ENCODE results near the gene PLA2G4B.

Gene PLA2G4B

DNA sequence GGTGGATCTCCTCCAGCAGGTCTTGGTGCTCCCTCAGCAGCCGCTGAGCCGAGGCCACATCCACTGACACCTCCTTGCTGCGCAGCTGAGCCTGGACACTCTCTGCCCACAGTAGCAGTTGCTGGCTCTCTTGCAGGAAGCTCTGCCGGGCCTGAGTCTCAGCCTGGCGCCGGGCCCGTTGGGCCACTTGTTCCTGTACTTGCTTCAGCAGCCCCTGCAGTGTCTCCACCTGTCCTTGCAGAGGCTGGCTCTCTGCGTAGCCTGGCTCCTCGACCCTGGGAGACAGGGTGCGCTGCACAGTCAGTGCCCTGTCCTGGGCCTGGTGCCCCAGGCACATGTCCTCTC is 39.7 kb downstream of the PLA2G4B start:
- Histone ChIP-seq H3K9ac (ENCODE audit: low read depth, low read length, poor library complexity, severe bottlenecking) (no peak overlapping the region), H3K4me3 (ENCODE audit: low read length, poor library complexity, severe bottlenecking) (no peak overlapping the region), H2AFZ (ENCODE audit: low read length) (no peak overlapping the region), H3K27me3 (ENCODE audit: insufficient read depth, low read length, poor library complexity, severe bottlenecking) (no peaks in the 10 kb centered on the region), H3K9me3 (ENCODE audit: insufficient read depth, low read depth, low read length) (no peaks in the 10 kb centered on the region), H3K36me3 (ENCODE audit: insufficient read depth, low read length) (no peaks in the 10 kb centered on the region), H3F3A (ENCODE audit: low read depth) (no peaks in the 10 kb centered on the region), H3K4me2 (ENCODE audit: low read depth, low read length, poor library complexity, severe bottlenecking) (no peak overlapping the region), H3K4me1 (ENCODE audit: insufficient read depth, low read length, poor library complexity, severe bottlenecking) (peaks cover 5% of the 10 kb centered on the region), H3K9me2 (replicated peaks; ENCODE audit: low read depth, low read length) (no peaks in the 10 kb centered on the region), H3K79me2 (ENCODE audit: insufficient read depth, low read length) (no peaks in the 10 kb centered on the region), H4K20me1 (ENCODE audit: insufficient read depth, low read length, poor library complexity, severe bottlenecking) (no peaks in the 10 kb centered on the region)
- TF ChIP-seq EZH2phosphoT487 (IDR thresholded peaks at IDR 0.05; ENCODE audit: borderline replicate concordance): no peak
- TF ChIP-seq, protein P1, sequence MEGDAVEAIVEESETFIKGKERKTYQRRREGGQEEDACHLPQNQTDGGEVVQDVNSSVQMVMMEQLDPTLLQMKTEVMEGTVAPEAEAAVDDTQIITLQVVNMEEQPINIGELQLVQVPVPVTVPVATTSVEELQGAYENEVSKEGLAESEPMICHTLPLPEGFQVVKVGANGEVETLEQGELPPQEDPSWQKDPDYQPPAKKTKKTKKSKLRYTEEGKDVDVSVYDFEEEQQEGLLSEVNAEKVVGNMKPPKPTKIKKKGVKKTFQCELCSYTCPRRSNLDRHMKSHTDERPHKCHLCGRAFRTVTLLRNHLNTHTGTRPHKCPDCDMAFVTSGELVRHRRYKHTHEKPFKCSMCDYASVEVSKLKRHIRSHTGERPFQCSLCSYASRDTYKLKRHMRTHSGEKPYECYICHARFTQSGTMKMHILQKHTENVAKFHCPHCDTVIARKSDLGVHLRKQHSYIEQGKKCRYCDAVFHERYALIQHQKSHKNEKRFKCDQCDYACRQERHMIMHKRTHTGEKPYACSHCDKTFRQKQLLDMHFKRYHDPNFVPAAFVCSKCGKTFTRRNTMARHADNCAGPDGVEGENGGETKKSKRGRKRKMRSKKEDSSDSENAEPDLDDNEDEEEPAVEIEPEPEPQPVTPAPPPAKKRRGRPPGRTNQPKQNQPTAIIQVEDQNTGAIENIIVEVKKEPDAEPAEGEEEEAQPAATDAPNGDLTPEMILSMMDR (conservative IDR thresholded peaks at IDR 0.05; ENCODE audit: low read length): no peak

DNA sequence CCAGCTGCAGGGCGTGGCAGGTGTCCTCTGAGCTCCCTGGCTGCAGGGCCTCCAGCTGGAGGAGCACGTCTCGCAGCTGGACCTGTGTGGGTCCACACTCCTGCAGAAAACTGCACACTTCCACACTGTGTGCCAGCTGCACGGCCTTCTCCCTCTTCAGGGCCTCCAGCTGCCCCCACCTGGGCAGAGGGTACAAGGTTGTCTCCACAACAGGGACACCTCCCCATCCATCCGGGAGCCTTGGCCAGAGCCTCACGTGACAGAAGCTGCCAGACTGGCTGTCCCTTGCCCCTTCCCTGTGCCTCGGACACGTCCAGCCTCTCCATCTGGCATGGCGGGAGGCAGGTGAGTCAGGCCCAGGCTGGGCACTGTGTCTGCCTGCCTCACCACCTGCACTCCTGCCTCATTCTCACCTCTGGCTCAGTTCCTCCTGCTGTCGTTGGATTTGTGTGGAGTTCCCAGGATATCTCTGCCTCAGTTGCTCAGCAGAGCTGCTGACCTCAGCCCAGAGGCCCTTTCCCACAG is 40.7 kb downstream of the PLA2G4B start:
- Histone ChIP-seq H3K36me3 (ENCODE audit: insufficient read depth, low read length) (no peaks in the 10 kb centered on the region), H3K9ac (ENCODE audit: low read depth, low read length, poor library complexity, severe bottlenecking) (no peak overlapping the region), H3K9me3 (ENCODE audit: insufficient read depth, low read depth, low read length) (no peaks in the 10 kb centered on the region), H2AFZ (ENCODE audit: low read length) (no peak overlapping the region), H3K4me3 (ENCODE audit: low read length, poor library complexity, severe bottlenecking) (no peak overlapping the region), H3K79me2 (ENCODE audit: insufficient read depth, low read length) (no peaks in the 10 kb centered on the region), H3K4me2 (ENCODE audit: low read depth, low read length, poor library complexity, severe bottlenecking) (no peak overlapping the region), H3K9me2 (replicated peaks; ENCODE audit: low read depth, low read length) (no peaks in the 10 kb centered on the region), H3K27me3 (ENCODE audit: insufficient read depth, low read length, poor library complexity, severe bottlenecking) (no peaks in the 10 kb centered on the region), H4K20me1 (ENCODE audit: insufficient read depth, low read length, poor library complexity, severe bottlenecking) (no peaks in the 10 kb centered on the region), H3F3A (ENCODE audit: low read depth) (no peaks in the 10 kb centered on the region), H3K4me1 (ENCODE audit: insufficient read depth, low read length, poor library complexity, severe bottlenecking) (peaks cover 8% of the 10 kb centered on the region)
- TF ChIP-seq EZH2phosphoT487 (IDR thresholded peaks at IDR 0.05; ENCODE audit: borderline replicate concordance): no peak
- TF ChIP-seq, protein P1 (conservative IDR thresholded peaks at IDR 0.05; ENCODE audit: low read length): no peak

DNA sequence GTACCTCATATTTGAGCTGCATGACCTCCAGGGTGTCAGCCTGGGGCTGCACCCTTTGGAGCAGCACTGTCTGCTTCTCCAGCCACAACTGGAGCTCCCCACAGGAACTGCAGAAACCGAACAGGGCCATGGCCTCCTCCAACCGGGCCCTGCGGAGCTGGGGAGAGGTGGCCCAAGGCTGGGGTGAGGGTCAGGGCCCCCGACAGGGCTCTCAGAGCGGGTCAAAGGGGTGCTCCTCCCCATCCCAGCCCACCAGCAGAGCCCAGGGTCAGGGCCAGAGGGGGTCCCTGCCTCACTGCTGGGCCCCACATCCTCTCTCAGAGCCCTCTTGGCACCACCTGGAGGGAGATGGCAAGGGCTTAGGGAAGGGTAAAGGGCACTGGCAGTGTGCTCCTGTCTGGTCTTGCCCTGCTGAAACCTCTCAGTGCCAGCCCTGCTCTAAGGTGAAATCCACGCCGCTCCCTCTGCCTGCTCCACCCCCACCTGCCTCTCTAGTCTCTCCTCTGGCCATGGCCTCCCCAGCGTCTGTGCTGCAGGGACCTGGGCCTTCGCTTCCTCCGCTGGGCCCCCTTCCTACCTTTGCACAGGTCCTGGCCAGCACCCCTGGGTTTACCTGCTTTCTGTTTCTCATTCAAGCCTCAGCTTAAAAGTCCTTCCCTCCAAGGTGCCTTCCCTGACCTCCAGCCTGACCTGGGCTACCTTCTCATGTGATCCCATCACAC is 41.7 kb downstream of the PLA2G4B start:
- Histone ChIP-seq H3K4me1 (ENCODE audit: insufficient read depth, low read length, poor library complexity, severe bottlenecking) (peaks cover 8% of the 10 kb centered on the region), H3K4me3 (ENCODE audit: low read length, poor library complexity, severe bottlenecking) (no peak overlapping the region), H3K9me2 (replicated peaks; ENCODE audit: low read depth, low read length) (no peaks in the 10 kb centered on the region), H3K36me3 (ENCODE audit: insufficient read depth, low read length) (no peaks in the 10 kb centered on the region), H2AFZ (ENCODE audit: low read length) (no peak overlapping the region), H3K4me2 (ENCODE audit: low read depth, low read length, poor library complexity, severe bottlenecking) (no peak overlapping the region), H3K27me3 (ENCODE audit: insufficient read depth, low read length, poor library complexity, severe bottlenecking) (no peaks in the 10 kb centered on the region), H3K9ac (ENCODE audit: low read depth, low read length, poor library complexity, severe bottlenecking) (no peak overlapping the region), H3K9me3 (ENCODE audit: insufficient read depth, low read depth, low read length) (no peaks in the 10 kb centered on the region), H3F3A (ENCODE audit: low read depth) (no peaks in the 10 kb centered on the region), H4K20me1 (ENCODE audit: insufficient read depth, low read length, poor library complexity, severe bottlenecking) (no peaks in the 10 kb centered on the region), H3K79me2 (ENCODE audit: insufficient read depth, low read length) (no peaks in the 10 kb centered on the region)
- no peak for TF ChIP-seq EZH2phosphoT487 (IDR thresholded peaks at IDR 0.05; ENCODE audit: borderline replicate concordance)
- TF ChIP-seq, protein P1 (conservative IDR thresholded peaks at IDR 0.05; ENCODE audit: low read length): no peak
